Measurements from ENCODE around the gene GPHA2. TPM values are rescaled to one million over a fixed set of nuclear protein-coding genes. Genes with fewer than 3 reads are reported as not detected.

Gene GPHA2
- total and polyA plus RNA-seq, 2 donors (not counting 1 experiment from before 2014, with no cell fraction given), result not detected

GRCh38 chr11:64932324-64932723 is 3.4 kb downstream of the GPHA2 start:
- Histone ChIP-seq H3K27ac (ENCODE audit: insufficient read depth, low read length) (no peak overlapping the region), H3K9ac (ENCODE audit: insufficient read depth, low read length) (no peak overlapping the region), H2AFZ (ENCODE audit: low read length) (no peak overlapping the region), H3K4me3 (replicated peaks in 1 of 4; ENCODE audit: control extremely low read depth in 1 of 4, insufficient read depth in 1 of 4, low read depth in 3 of 4, low read length in 4 of 4) (no peak overlapping the region), H3K36me3 (ENCODE audit: control insufficient read depth, insufficient read depth, low read length) (peaks cover 14% of the 10 kb centered on the region), H3K9me3 (ENCODE audit: control insufficient read depth, insufficient read depth, low read depth, low read length) (no peaks in the 10 kb centered on the region), H3K4me2 (ENCODE audit: extremely low read depth, insufficient read depth, low read length) (no peak overlapping the region), H3K4me1 (ENCODE audit: control insufficient read depth, extremely low read depth, insufficient read depth, low read length) (no peaks in the 10 kb centered on the region), H4K20me1 (ENCODE audit: control insufficient read depth, extremely low read depth, insufficient read depth, low read length) (no peaks in the 10 kb centered on the region), H3K79me2 (ENCODE audit: control insufficient read depth, insufficient read depth, low read length) (no peaks in the 10 kb centered on the region), H3K27me3 (ENCODE audit: control insufficient read depth, insufficient read depth, low read length) (no peaks in the 10 kb centered on the region)
- TF ChIP-seq, protein P1, sequence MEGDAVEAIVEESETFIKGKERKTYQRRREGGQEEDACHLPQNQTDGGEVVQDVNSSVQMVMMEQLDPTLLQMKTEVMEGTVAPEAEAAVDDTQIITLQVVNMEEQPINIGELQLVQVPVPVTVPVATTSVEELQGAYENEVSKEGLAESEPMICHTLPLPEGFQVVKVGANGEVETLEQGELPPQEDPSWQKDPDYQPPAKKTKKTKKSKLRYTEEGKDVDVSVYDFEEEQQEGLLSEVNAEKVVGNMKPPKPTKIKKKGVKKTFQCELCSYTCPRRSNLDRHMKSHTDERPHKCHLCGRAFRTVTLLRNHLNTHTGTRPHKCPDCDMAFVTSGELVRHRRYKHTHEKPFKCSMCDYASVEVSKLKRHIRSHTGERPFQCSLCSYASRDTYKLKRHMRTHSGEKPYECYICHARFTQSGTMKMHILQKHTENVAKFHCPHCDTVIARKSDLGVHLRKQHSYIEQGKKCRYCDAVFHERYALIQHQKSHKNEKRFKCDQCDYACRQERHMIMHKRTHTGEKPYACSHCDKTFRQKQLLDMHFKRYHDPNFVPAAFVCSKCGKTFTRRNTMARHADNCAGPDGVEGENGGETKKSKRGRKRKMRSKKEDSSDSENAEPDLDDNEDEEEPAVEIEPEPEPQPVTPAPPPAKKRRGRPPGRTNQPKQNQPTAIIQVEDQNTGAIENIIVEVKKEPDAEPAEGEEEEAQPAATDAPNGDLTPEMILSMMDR (conservative IDR thresholded peaks at IDR 0.05 in 1 of 2, IDR thresholded peaks at IDR 0.05 in 1 of 2; ENCODE audit: low read depth in 1 of 2, low read length in 2 of 2), result no peak
- TF ChIP-seq EZH2 (IDR thresholded peaks at IDR 0.05; ENCODE audit: low read length, missing control alignments), result no peak
- DNase-seq (ENCODE audit: low read depth in 2 of 2), result no peak

DNA sequence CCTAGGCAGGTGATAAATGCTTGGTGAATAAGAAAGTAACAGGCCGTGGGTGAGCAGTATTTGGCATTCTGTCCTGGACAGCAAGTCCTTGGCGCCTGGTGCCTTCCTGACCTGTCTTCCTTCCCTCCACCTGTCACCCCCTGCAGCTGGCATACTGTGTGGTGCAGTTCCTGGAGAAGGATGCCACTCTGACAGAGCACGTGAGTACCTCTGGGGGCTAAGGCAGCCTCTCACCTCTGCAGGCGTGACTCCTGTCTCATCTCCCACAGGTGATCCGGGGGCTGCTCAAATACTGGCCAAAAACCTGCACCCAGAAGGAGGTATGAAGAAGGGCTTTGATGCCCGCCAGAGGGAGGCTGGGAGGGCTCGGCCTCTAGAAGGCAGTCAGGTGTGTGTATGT is 4.4 kb downstream of the GPHA2 start:
- no peak overlapping the region for H3K27ac ChIP-seq (ENCODE audit: insufficient read depth, low read length)
- no peaks in the 10 kb centered on the region for H3K9me3 ChIP-seq (ENCODE audit: control insufficient read depth, insufficient read depth, low read depth, low read length)
- no peaks in the 10 kb centered on the region for H4K20me1 ChIP-seq (ENCODE audit: control insufficient read depth, extremely low read depth, insufficient read depth, low read length)
- no peak overlapping the region for H2AFZ ChIP-seq (ENCODE audit: low read length)
- H3K79me2 ChIP-seq (ENCODE audit: control insufficient read depth, insufficient read depth, low read length), result no peaks in the 10 kb centered on the region
- no peak overlapping the region for H3K4me2 ChIP-seq (ENCODE audit: extremely low read depth, insufficient read depth, low read length)
- peaks cover 19% of the 10 kb centered on the region for H3K36me3 ChIP-seq (ENCODE audit: control insufficient read depth, insufficient read depth, low read length)
- no peaks in the 10 kb centered on the region for H3K27me3 ChIP-seq (ENCODE audit: control insufficient read depth, insufficient read depth, low read length)
- no peak overlapping the region for H3K4me3 ChIP-seq (replicated peaks in 1 of 4; ENCODE audit: control extremely low read depth in 1 of 4, insufficient read depth in 1 of 4, low read depth in 3 of 4, low read length in 4 of 4)
- H3K4me1 ChIP-seq (ENCODE audit: control insufficient read depth, extremely low read depth, insufficient read depth, low read length), result no peaks in the 10 kb centered on the region
- H3K9ac ChIP-seq (ENCODE audit: insufficient read depth, low read length), result no peak overlapping the region
- no peak for TF ChIP-seq EZH2 (IDR thresholded peaks at IDR 0.05; ENCODE audit: low read length, missing control alignments)
- TF ChIP-seq, protein P1 (conservative IDR thresholded peaks at IDR 0.05 in 1 of 2, IDR thresholded peaks at IDR 0.05 in 1 of 2; ENCODE audit: low read depth in 1 of 2, low read length in 2 of 2), result no peak
- DNase-seq (ENCODE audit: low read depth in 2 of 2), result no peak

GRCh38 chr11:64930340-64930739 is 5.4 kb downstream of the GPHA2 start:
- Histone ChIP-seq H4K20me1 (ENCODE audit: control insufficient read depth, extremely low read depth, insufficient read depth, low read length) (no peaks in the 10 kb centered on the region), H3K4me3 (replicated peaks in 1 of 4; ENCODE audit: control extremely low read depth in 1 of 4, insufficient read depth in 1 of 4, low read depth in 3 of 4, low read length in 4 of 4) (no peak overlapping the region), H3K9ac (ENCODE audit: insufficient read depth, low read length) (no peak overlapping the region), H3K4me1 (ENCODE audit: control insufficient read depth, extremely low read depth, insufficient read depth, low read length) (no peaks in the 10 kb centered on the region), H3K36me3 (ENCODE audit: control insufficient read depth, insufficient read depth, low read length) (peaks cover 19% of the 10 kb centered on the region), H3K79me2 (ENCODE audit: control insufficient read depth, insufficient read depth, low read length) (no peaks in the 10 kb centered on the region), H3K27ac (ENCODE audit: insufficient read depth, low read length) (no peak overlapping the region), H2AFZ (ENCODE audit: low read length) (no peak overlapping the region), H3K4me2 (ENCODE audit: extremely low read depth, insufficient read depth, low read length) (no peak overlapping the region), H3K9me3 (ENCODE audit: control insufficient read depth, insufficient read depth, low read depth, low read length) (no peaks in the 10 kb centered on the region), H3K27me3 (ENCODE audit: control insufficient read depth, insufficient read depth, low read length) (no peaks in the 10 kb centered on the region)
- DNase-seq (ENCODE audit: low read depth in 2 of 2), result no peak
- TF ChIP-seq, protein P1 (conservative IDR thresholded peaks at IDR 0.05 in 1 of 2, IDR thresholded peaks at IDR 0.05 in 1 of 2; ENCODE audit: low read depth in 1 of 2, low read length in 2 of 2), result no peak
- no peak for TF ChIP-seq EZH2 (IDR thresholded peaks at IDR 0.05; ENCODE audit: low read length, missing control alignments)
